HCT116 (cell line): ENCODE data around the gene PIP4K2A. TPM values are rescaled to one million over a fixed set of nuclear protein-coding genes. Genes with fewer than 3 reads are reported as not detected.

Experiments used
- ATAC-seq: fragments of 200-7000 bp; cut with Tn5 transposase; 2 replicates; pipeline ENCODE4 v1.9.1; 2020; ENCODE audit warnings: mild to moderate bottlenecking, moderate library complexity
- BruUV-seq: library from RNA; stranded (reverse); fragments of 400-500 nt; replicated peaks from 2 replicates; lab custom pipeline; 2021; lab: Mats Ljungman, UMichigan
- CTCF ChIA-PET: fragments of 300-600 bp; sonication (Branson Sonifier 250); formaldehyde crosslinking; loops from one replicate; lab custom pipeline; 2021; ENCODE audit warnings: antibody characterized with exemption; lab: Charles Lee
- POLR2A ChIA-PET: fragments of 300-600, 350-600 bp; sonication (Branson Sonifier 250); formaldehyde crosslinking; loops from one replicate; lab custom pipeline; 2021; ENCODE audit warnings: antibody characterized with exemption; lab: Charles Lee
- RAD21 ChIA-PET, 2 experiments: fragments of 300-600 bp; sonication (Branson Sonifier 250); formaldehyde crosslinking; loops; one replicate each; lab custom pipeline; 2023; ENCODE audit warnings: low total read pairs in 2 of 2; ENCODE audit not compliant: uncharacterized antibody in 2 of 2, unreplicated experiment in 2 of 2, low non-redundant PET in 1 of 2; lab: Charles Lee
- DNase-seq: peaks from one replicate; pipeline ENCODE4 v3.0.0-alpha.2; 2010; ENCODE audit warnings: low read depth, low spot score
- H2AFZ ChIP-seq: fragments of 200-600 bp; shearing (Covaris generic), sonication (generic); 2 replicates; pipeline ENCODE4 v1.6.1; 2017; ENCODE audit warnings: low read depth, mixed run types, mixed read lengths, antibody characterized with exemption, low read length; ENCODE audit not compliant: poor library complexity, severe bottlenecking
- H3K27ac ChIP-seq: 2 replicates; pipeline ENCODE4 v1.5.1; 2012; ENCODE audit warnings: low read depth, low read length
- H3K27me3 ChIP-seq: fragments of 200-600 bp; sonication (generic); 2 replicates; pipeline ENCODE4 v1.6.1; 2016; ENCODE audit warnings: mixed run types, low read length, mixed read lengths; ENCODE audit not compliant: insufficient read depth
- H3K36me3 ChIP-seq, 2 experiments: fragments of 200-500 bp in 1 of 2; fragments of 200-600 bp in 1 of 2; sonication (Bioruptor generic) in 1 of 2; sonication (generic) in 1 of 2; 2 replicates each; pipeline versions ENCODE4 v1.5.1 to v1.6.1; 2014 to 2016; ENCODE audit warnings: low read length in 2 of 2, inconsistent platforms in 1 of 2, mixed read lengths in 1 of 2, mixed run types in 1 of 2; ENCODE audit not compliant: insufficient read depth in 2 of 2, control insufficient read depth in 1 of 2
- H3K4me1 ChIP-seq, 2 experiments: fragments of 200-600 bp in 1 of 2; sonication (generic) in 1 of 2; 2 replicates each; pipeline versions ENCODE4 v1.5.1 to v1.6.1; 2012 to 2017; ENCODE audit warnings: low read length in 2 of 2, inconsistent platforms in 1 of 2, mild to moderate bottlenecking in 1 of 2, mixed read lengths in 1 of 2, mixed run types in 1 of 2, moderate library complexity in 1 of 2; ENCODE audit not compliant: insufficient read depth in 2 of 2, control insufficient read depth in 1 of 2
- H3K4me2 ChIP-seq: fragments of 200-600 bp; sonication (generic); 2 replicates; pipeline ENCODE4 v1.6.1; 2017; ENCODE audit warnings: mixed run types, low read length, mixed read lengths
- H3K4me3 ChIP-seq, 2 experiments: fragments of 200-600 bp in 1 of 2; sonication (generic) in 1 of 2; replicated peaks in 1 of 2; 2 replicates each; pipeline ENCODE4 v1.5.1; 2011 to 2016; ENCODE audit warnings: low read length in 2 of 2, control low read depth in 1 of 2, low read depth in 1 of 2, mild to moderate bottlenecking in 1 of 2, mixed read lengths in 1 of 2, mixed run types in 1 of 2
- H3K79me2 ChIP-seq: fragments of 200-600 bp; sonication (generic); 2 replicates; pipeline ENCODE4 v1.6.1; 2017; ENCODE audit warnings: mild to moderate bottlenecking, mixed run types, low read length, moderate library complexity, mixed read lengths; ENCODE audit not compliant: insufficient read depth
- H3K9ac ChIP-seq: fragments of 200-600 bp; sonication (generic); 2 replicates; pipeline ENCODE4 v1.6.1; 2016; ENCODE audit warnings: low read length, mixed read lengths
- H3K9me2 ChIP-seq: fragments of 200-600 bp; sonication (generic), shearing (Covaris generic); 2 replicates; pipeline ENCODE4 v1.6.1; 2017; ENCODE audit warnings: mixed run types, mild to moderate bottlenecking, moderate library complexity; ENCODE audit not compliant: insufficient read depth
- H3K9me3 ChIP-seq, 2 experiments: fragments of 200-500 bp in 1 of 2; fragments of 200-600 bp in 1 of 2; sonication (Bioruptor generic) in 1 of 2; sonication (generic) in 1 of 2; 2 replicates each; pipeline ENCODE4 v1.6.1; 2014 to 2017; ENCODE audit warnings: low read length in 2 of 2, mixed read lengths in 2 of 2, inconsistent platforms in 1 of 2, low read depth in 1 of 2, mild to moderate bottlenecking in 1 of 2, mixed run types in 1 of 2, moderate library complexity in 1 of 2; ENCODE audit not compliant: control insufficient read depth in 1 of 2, insufficient read depth in 1 of 2
- H4K20me1 ChIP-seq: fragments of 200-600 bp; sonication (generic), shearing (Covaris generic); 2 replicates; pipeline ENCODE4 v1.6.1; 2017; ENCODE audit warnings: mixed run types, mild to moderate bottlenecking, moderate library complexity; ENCODE audit not compliant: insufficient read depth
- ELF1 ChIP-seq: IDR thresholded peaks from 2 replicates; pipeline ENCODE4 v1.6.1; 2012; ENCODE audit warnings: low read depth, borderline replicate concordance
- JUND ChIP-seq: IDR thresholded peaks from 2 replicates; pipeline ENCODE4 v1.6.1; 2012
- RAD21 ChIP-seq: IDR thresholded peaks from 2 replicates; pipeline ENCODE4 v1.6.1; 2012; ENCODE audit warnings: low read depth, mild to moderate bottlenecking
- SIN3A ChIP-seq: IDR thresholded peaks from 2 replicates; pipeline ENCODE4 v1.6.1; 2012; ENCODE audit warnings: low read depth
- SRF ChIP-seq: IDR thresholded peaks from 2 replicates; pipeline ENCODE4 v1.6.1; 2012; ENCODE audit warnings: low read depth
- TCF7L2 ChIP-seq: IDR thresholded peaks from 2 replicates; pipeline ENCODE4 v1.7.0; 2011; ENCODE audit warnings: borderline replicate concordance, inconsistent platforms; ENCODE audit not compliant: insufficient read depth, insufficient read length; ENCODE audit errors: extremely low read depth
- YY1 ChIP-seq: IDR thresholded peaks from 2 replicates; pipeline ENCODE4 v1.6.1; 2011; ENCODE audit warnings: low read length, low read depth, moderate library complexity, mild to moderate bottlenecking; ENCODE audit not compliant: insufficient replicate concordance; ENCODE audit errors: extremely low read depth
- ZBTB33 ChIP-seq: IDR thresholded peaks from 2 replicates; pipeline ENCODE4 v1.6.1; 2011; ENCODE audit warnings: mild to moderate bottlenecking, low read length, moderate library complexity; ENCODE audit not compliant: insufficient replicate concordance; ENCODE audit errors: extremely low read depth
- ZFX ChIP-seq: fragments of 450-650 bp; IDR thresholded peaks from 2 replicates; pipeline ENCODE4 v1.6.1; 2017
- ZNF274 ChIP-seq: fragments of 200-500 bp; sonication (Bioruptor generic); IDR thresholded peaks from 2 replicates; pipeline ENCODE4 v1.6.1; 2014; ENCODE audit warnings: mild to moderate bottlenecking, low read depth, low read length, inconsistent platforms
- intact Hi-C: fragments of 100-400 bp; cut with micrococcal nuclease; formaldehyde crosslinking; loops from 2 replicates; pipeline ENCODE4 v1.10.0; 2022
- total RNA-seq: library from RNA; stranded (reverse); gene quantifications from one replicate; pipeline ENCODE4 v1.2.1, GENCODE V29; 2021; ENCODE audit not compliant: unreplicated experiment

Gene PIP4K2A
- total RNA-seq, 1 experiment from 2014 or later = 41.9 TPM

- Histone ChIP-seq H3K9ac (no peak overlapping the region), H4K20me1 (peaks cover 13% of the 10 kb centered on the region; the same call in 1 of the 2 replicates), H3K27ac (no peak overlapping the region), H3K27me3 (no peaks in the 10 kb centered on the region), H3K4me1 (peaks cover 8 to 27% of the 10 kb centered on the region in 2 experiments; a peak in 3 of 4 replicates), H2AFZ (no peak overlapping the region), H3K36me3 (no peaks in the 10 kb centered on the region), H3K4me2 (peak overlapping the region; percentile 88), H3K9me3 (no peaks in the 10 kb centered on the region), H3K9me2 (no peaks in the 10 kb centered on the region), H3K79me2 (peaks cover 39% of the 10 kb centered on the region), H3K4me3 (peak overlapping the region in 1 of 2 experiments; percentile 55; a peak in 1 of 4 replicates)
- intact Hi-C loops = no loop called here
- DNase-seq = no peak
- no peak for ATAC-seq
- CTCF ChIA-PET = no interaction called here
- TF ChIP-seq ZBTB33 = no peak
- TF ChIP-seq SIN3A = no peak
- TF ChIP-seq YY1 = no peak
- RAD21 ChIA-PET = no interaction called here
- BruUV-seq = no TSS peak
- POLR2A ChIA-PET = no interaction called here
These were observed 880 bp upstream of the PIP4K2A start for GRCh38 chr10:22715290-22715625.

GRCh38 chr10:22713853-22714478 lies 412 bp downstream of the PIP4K2A start:
- Histone ChIP-seq H3K27ac (peak overlapping the region; percentile 61), H3K36me3 (no peaks in the 10 kb centered on the region), H4K20me1 (peaks cover 20% of the 10 kb centered on the region; the same call in 1 of the 2 replicates), H3K9ac (peak overlapping the region; percentile 89), H3K9me3 (no peaks in the 10 kb centered on the region), H2AFZ (no peak overlapping the region), H3K27me3 (no peaks in the 10 kb centered on the region), H3K4me2 (peak overlapping the region; percentile 92), H3K79me2 (peaks cover 52% of the 10 kb centered on the region), H3K4me1 (peaks cover 8 to 27% of the 10 kb centered on the region in 2 experiments; a peak in 3 of 4 replicates), H3K9me2 (no peaks in the 10 kb centered on the region), H3K4me3 (peak overlapping the region; percentile 90 to 92)
- no peak for DNase-seq
- no TSS peak for BruUV-seq
- peak; percentile 33 for ATAC-seq
- ChIA-PET CTCF (no interaction called here), POLR2A (no interaction called here), RAD21 (no interaction called here)
- intact Hi-C loops = no loop called here
- TF ChIP-seq JUND (no peak), ELF1 (no peak), SRF (no peak), ZNF274 (no peak), RAD21 (no peak), SIN3A (no peak), TCF7L2 (no peak), ZFX (peak; percentile 67)
